GM19324 (cell line): ENCODE measurements around the gene PPFIA2.

Experiments used
- ATAC-seq: cut with Tn5 transposase; IDR thresholded peaks from one replicate; pipeline ENCODE4 v1.9.1; 2021; ENCODE audit warnings: mild to moderate bottlenecking, moderate library complexity; ENCODE audit not compliant: unreplicated experiment, low FRiP score

Gene PPFIA2

DNA sequence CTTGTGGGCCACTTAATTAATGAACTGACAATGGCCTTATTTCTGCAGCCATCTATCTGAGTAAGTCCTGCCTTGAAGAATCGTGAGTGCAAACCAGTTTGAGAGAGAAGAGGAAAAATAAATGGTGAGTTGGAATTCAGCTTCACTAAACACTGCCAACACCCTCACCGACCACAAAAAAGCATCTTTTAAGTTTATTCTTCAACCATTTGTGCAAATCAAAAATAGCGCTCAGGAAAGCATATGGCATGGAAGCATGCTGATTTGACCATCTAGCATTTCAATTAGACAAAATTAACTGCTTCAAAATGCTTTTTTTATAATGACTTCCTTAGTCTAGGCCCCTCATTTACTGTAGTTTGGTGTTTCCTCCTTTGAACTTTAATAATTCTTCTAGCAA is 294.0 kb downstream of the PPFIA2 start:
- ATAC-seq = no peak

DNA sequence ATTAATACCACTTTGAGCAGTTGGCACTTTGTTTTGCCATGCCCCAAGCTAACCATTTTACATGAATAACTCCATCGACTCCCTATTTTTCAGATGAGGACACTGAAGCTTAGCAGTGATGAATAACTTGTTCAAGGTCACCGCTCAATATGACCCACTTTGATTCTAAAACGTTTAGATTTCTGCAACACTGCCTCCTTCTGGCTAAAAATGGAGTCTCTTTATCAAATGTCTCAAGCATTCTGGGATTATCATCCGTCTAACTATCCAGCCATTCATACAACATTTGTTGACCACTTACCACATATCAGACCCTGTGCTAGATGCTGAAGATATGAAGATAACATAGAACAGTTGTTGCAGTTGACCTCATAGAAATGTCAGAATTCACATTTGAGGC is 298.0 kb downstream of the PPFIA2 start:
- no peak for ATAC-seq

DNA sequence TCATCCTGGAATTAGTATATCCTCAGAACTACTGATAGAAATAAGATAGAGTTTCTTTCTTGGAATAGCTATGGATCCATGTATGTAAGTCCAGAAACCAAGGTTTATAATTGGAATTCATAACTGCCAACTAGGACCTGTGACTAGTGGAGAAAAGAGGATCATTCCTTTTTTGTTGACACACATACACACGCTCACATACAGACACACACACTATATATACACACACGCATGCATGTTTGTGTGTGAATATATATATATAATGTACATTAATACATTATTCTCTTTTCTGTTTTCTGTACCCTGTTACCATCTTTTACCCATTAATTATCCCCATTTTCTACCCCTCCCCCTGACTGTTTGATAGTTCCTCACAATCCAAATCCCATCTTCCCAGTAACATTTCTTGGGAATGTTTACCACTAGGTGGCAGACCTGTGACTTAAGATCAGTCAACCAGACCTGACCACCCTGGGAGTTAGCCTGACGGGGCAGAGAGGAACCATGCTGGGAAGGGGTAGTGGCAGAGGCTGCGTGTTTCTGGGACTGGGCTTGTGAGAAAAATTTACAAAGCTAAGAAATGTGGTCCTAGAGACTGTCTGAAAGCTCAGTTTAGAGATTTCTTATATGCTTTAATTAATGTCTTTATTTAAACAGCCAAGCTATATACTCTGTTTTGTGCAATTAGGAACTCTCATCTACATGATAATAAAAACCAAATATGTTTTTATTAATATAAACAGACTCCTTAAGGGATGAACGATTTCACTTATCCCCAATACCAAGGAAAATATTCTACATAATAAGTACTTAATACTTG is 308.0 kb downstream of the PPFIA2 start:
- no peak for ATAC-seq

DNA sequence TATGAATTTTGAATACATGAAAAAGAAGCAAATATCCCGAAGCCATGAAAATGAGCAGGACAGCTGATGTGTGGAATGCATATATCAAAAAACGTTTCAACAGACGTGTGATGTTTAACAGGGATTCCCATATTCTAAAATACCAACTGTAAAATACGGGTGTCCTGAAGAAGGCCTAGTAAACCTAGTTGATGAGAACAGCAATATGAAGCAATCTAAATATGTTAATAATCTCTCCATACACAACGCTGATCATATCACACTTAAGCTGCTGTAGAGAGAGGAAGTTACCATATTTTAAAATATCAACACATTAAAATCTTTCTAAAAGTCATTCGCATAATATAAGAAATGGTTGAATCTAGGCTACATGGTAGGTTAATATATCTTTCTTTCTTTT is 317.5 kb downstream of the PPFIA2 start:
- ATAC-seq = no peak

DNA sequence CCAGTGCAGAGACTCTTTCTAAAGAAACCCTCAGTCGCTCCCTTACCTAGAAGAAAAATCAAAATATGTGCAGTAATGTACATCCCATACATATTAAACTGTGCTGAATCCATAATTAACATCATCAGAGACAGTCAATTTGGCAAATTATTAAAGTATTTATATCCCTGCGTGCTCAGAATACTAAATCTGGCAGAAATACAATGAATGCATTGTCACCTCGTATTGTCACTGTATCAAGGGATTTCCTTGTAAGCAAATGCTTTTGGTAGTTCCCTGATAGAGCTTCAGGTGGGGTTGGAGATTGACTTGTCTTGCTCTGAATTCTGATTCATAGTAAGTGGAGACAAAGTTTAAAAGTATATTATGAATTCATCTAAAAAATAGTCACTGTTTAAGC is 319.1 kb downstream of the PPFIA2 start:
- ATAC-seq = no peak

DNA sequence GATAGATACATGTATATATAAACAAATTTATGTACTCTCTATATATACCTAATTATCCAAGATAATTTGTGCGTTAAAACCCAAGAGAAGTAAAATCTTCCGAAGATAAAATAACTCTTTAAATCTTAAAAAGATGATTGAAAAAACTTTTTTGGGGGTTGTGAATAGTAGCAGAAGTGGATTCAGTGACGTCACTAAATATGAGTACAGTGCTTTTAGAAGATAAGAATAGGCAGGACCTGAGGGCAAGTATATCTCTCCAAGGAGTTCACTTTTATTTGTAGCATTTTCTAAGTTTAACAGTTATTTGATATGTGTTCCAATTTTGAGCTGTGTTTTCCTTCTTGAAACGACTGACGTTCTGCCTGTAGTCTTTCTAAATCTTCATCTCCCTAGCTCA is 319.8 kb downstream of the PPFIA2 start:
- ATAC-seq = no peak

DNA sequence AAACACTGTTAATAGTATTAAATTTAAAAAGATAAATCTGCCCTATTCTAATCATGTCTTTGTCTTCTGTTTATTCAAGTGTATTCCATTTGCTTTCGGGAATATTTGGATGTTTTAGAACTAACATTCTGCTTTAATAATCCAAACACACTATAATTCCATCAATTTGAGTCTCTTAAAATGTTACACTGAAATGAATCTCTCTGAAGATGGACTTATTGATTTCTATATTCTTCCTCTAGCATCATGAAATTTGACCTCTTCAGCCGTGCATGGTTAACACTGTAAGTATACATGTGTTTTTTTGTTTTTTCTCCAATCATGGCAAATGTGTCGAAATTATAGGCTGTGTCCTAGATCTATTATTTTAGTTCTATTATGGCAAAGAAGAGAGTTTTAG is 342.1 kb downstream of the PPFIA2 start:
- no peak for ATAC-seq

DNA sequence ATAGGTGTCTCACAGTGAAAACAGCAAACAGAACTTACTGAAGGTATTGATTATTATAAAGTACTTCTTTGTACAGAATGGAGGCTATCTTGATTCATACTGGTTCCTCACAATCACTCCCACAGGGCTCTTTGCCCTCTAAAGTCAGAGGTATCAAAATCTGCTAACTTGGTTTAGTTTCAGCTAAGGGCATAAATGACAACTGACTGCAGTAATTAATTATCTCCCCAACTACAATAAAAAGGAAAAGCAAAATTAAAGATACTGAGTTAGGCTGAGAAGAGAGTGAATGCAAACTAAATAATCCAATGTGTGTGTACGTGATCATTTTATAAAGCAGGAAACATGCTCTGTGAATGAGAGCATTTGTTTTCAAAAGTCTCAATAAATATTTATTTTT is 342.6 kb downstream of the PPFIA2 start:
- ATAC-seq = no peak

DNA sequence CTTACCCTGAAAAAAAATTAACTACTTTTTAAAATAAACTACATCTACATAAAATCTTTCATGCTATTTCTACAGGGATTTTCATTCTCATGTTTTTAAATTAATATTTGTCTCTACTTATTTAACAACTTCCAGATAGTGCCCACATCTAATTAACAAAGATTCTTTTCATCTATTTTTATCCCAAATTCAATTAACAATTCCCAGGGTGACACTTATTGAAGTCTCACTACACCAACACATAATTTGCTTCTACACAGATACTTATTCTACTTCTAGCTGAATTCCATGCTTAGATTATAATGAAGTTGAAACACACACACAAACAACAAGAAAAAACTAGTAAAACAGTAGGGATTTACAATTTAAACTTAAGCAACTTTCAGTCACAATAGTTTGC is 344.7 kb downstream of the PPFIA2 start:
- no peak for ATAC-seq

DNA sequence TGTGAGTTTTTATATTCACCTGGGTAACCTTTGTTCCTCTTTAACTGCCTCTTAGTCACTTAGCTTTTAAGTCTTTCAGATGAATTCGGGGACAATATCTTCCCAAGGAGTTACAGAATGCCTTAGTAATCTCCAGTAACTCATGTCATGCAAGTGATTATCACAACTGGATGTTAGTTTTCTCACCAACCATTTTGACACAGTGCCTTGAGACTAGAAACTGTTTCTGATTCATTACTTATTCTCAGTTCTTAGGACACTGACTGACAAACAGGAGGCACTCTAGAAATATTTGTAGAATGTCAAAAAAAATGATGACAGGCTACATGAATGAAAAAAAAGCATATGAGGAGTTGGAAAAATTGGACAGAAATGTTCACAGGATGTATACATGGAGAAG is 346.2 kb downstream of the PPFIA2 start:
- ATAC-seq = no peak

DNA sequence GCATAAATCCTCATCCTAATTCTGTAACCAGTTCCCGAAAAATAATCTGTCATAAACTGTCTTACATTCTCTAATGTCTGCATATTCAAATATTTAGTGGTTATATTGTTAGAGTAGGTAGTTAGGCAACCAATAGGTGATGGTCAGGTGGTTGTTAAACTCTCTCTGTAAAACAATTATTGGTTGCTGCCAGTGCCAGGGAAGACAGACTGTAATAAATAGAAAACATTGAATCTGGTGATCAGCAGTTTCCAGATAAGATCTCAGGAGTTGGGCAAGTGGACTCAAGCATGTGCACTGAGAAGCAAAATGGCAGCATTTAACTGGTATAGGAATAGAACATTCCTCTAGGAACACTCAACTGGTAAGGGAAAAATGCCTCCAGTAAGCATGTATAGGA is 355.8 kb downstream of the PPFIA2 start:
- ATAC-seq = no peak

DNA sequence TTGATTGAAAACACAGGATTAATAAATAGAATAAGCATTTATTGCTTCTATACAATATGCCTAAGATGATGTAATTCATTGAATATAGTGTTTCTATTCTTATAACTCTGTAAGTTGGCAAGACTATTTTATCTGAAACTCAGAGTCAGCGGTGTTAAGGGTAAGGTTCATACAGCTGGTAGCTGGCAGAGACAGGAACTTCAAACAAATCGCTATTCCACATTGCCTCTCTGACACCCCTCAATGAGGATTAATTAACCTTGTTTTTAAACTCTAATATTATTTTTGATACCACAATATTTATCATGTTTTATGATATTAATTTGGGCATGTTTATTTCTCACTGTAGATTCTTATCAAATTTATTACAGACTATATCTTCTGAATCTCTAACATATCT is 357.9 kb downstream of the PPFIA2 start:
- no peak for ATAC-seq

DNA sequence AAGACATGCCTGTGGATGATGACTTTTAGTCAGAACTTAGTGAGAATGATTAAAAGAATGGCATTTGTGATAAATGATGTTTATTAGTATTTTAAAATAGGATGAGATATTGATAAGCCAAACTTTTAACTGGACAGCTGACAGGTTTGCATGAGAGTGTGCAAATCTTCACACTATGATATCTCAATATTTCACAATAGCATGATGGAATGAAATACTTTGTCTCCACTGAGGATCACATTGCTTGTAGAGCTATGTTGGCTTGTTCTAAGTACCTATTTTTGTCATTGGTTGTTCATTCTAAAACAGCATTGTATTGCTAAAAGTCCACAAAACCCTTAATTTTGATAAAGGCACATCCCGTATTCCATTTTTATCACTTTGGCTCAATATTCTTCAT is 359.1 kb downstream of the PPFIA2 start:
- ATAC-seq = no peak

DNA sequence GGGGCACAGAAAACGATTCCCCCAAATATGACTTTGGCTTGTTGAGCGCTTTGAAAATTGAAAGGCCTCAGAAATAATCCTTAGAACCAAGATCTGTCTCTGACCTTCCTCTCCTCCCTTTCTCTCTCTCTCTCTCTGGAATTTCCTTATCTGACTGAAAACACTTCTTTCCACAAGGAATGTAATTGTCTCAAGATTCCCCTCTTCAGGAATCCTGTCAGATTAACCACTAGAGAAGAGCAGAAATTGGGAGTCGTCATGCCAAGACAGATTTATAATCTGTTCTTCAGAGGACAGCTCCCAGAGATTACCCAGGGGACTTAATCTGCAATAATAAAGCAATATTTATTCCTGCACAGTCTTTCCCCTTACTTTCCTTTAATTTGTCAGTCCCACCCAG is 363.7 kb downstream of the PPFIA2 start:
- no peak for ATAC-seq

DNA sequence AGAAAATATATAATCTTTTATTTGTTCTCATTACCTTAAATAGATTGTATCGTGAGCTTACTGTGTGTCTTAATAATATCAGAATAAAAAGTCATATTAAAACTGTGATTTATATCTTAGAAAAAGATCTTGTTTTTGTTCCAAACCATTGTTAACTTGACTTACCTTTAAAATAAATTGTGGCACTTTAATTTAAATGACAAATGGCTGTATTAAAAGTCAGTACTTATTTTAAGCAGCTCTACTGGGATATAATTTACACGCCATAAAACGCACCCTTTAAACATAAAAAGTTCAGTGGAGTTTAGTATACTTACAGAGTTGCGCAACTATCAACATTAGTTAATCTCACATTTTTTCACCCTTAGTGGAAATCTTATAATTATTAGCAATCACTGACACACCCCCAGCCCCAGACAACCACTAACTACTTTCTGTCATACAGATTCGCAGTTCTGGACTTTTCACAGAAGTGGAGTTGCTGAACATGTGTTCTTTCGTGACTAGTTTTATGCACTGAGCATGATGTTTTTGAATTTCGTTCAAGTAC is 369.5 kb downstream of the PPFIA2 start:
- ATAC-seq = no peak

DNA sequence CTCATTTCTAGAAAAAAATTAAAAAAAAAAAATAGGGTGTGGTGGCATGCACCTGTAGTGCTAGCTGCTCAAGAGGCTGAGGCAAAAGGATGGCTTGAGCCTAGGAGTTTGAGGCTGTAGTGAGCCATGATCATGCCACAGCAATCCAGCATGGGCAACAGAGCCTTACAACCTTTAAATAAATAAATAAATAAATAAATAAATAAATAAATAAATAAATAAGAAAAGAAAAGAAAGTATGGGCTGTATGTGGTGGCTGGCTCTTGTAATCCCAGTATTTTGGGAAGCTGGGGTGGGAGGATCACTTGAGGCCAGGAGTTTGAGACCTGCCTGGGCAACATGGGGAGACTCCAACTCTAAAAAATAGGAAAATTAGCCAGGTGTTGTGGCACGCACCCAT is 373.0 kb downstream of the PPFIA2 start:
- no peak for ATAC-seq

DNA sequence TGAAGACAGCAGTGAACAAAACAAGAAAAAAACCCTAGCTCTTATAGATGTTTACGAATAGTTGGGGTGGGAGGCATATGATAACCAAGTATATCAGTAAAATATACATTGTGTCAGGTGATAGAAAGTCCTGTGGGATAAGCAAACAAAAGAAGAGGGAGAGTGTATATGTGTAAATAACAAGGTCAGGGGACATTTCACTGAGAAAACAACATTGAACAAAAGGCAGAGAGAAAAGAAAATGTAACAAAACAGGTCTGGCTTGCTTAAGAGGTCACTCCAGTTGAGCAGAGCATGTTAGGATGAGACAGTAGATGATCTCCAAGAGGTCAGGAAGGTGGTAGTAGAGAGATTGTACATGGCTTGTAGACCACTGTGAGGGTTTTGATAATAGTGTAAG is 377.2 kb downstream of the PPFIA2 start:
- no peak for ATAC-seq

DNA sequence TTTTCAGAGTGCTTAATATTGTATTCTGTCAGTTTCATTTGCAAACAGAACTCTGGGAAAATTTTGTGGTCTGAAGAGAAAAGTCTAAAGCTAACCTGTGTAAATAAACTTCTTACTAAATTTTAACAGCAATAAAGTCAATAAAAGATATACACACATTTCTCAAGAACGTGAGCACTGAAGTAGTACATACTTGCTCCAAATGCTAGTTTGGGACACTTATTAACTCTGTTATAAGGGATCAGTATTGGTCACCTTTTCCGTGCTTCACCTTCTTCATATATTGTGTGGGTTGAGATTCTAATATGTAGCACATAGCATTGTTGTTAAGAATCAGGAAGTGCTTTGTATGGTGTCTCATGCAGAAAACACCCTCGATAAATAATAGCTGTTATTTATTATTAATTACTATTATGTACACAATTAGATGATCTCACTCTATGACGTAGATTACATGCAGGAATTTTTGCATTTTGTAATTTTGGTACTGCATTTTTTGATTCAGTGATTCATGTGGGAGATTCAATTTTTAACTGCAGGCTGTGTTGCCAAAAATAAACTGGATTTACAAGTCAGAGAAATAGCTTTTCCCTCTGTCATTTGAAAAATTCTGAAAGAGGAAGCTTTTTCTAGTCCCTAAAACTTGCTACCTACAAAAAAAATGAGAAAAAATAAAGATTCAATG is 380.4 kb downstream of the PPFIA2 start:
- ATAC-seq = no peak

DNA sequence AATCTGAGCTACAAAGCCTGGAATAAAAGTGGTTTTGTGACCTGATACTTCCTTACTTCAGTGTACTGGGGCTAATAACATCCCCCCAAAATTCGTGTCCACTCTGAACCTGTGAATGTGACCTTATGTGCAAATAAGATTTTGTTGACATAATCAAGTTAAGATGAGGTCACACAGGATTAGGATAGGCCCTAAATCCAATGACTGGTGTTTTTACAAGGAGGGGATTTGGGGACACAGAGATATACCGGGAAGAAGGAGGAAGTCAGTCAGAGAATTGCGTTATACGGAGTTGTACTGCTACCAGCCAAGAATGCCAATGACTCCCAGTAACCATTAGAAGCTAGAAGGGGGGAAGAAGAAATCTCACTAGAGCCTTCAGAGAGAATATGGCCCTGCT is 381.4 kb downstream of the PPFIA2 start:
- no peak for ATAC-seq

DNA sequence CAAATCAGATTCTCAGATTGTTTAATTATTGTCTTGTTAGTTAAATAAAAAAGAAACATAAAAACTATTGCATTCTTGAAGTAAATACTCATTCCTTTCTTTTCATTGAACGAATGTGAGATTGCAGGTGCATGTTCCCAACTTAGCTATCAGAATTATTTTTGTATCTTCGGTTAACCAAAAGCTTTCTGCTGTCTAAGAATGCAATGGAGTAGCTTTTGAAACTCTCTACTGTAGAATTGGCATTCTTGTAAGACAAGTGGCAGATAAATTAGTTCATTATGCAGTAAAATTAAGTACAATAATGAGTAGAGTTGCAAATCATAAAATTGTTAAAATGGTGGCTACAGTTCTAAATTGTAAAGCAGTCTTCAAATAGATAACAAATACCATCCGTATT is 383.2 kb downstream of the PPFIA2 start:
- no peak for ATAC-seq

DNA sequence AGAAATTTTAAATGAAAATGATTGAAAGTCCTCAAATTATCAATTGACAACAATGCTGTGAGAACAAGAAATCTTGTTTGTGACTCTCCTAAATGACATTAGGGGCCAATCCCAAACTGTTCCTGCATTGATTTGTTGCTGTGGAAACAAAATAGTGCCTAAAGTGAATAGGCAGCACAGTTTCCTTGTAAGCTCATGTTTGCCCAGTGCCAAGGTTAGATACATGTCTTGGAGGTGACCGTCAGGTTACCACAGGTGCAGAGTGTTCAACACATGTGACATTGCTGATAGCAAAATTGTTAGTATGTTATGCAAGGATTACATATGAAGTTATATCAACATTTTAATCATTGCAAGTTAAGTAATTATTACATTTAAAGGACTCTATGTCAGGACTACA is 388.7 kb downstream of the PPFIA2 start:
- ATAC-seq = no peak

DNA sequence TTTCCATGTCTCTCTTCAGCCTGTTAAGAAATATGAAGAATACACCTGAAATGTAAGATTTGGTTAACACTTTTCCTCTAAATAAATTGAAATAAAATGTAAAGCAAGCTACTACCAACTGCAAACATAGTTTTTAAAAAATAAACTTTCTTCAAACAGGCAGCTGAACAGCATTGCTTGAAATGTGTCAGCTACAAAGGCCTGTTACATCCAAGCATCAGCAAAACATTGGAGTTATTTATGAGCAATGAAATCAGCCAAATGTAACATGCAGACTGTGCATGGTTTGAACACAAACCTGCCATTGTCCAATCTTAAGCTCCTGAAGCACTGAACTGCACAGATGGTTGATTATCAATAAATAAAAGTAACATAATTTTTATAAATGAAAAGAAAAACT is 390.0 kb downstream of the PPFIA2 start:
- ATAC-seq = no peak
